ENCODE results near the gene OR13A1. TPM values are rescaled to one million over a fixed set of nuclear protein-coding genes. Genes with fewer than 3 reads are reported as not detected.
"Not testable (repeated sequence)": the region's sequence is repeated elsewhere in the genome, so short reads cannot be mapped to it uniquely, and the experiment has no call there.

The OR13A1 gene
- total RNA-seq, 3 donors from 2014 or later, result 0.15 to 0.33 TPM; not detected in 1

- intact Hi-C loops (cut with DNase I; ENCODE audit: low total_unique reads), result no loop called here
- Histone ChIP-seq H3K27ac (no peak overlapping the region), H3K4me1 (no peaks in the 10 kb centered on the region)
Observed at GRCh38 chr10:45274364-45274763, 41.0 kb downstream of the OR13A1 start.

DNA sequence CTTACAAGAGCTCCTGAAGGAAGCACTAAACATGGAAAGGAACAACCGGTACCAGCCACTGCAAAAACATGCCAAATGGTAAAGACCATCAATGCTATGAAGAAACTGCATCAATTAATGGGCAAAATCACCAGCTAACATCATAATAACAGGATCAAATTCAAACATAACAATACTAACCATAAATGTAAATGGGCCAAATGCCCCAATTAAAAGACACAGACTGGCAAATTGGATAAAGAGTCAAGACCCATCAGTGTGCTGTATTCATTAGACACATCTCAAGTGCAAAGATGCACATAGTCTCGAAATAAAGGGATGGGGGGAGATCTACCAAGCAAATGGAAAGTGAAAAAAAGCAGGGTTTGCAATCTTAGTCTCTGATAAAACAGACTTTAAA lies 47.6 kb downstream of the OR13A1 start:
- H3K27me3 ChIP-seq; H3K27ac ChIP-seq; H3K4me3 ChIP-seq; DNase-seq (ENCODE audit: low spot score in 2 of 2); H3K36me3 ChIP-seq; H3K4me1 ChIP-seq; H3K9me3 ChIP-seq; intact Hi-C loops (cut with DNase I; ENCODE audit: low total_unique reads): not testable (repeated sequence)

More at GRCh38 chr10:45274364-45274763, 41.0 kb downstream of the OR13A1 start:
- no peaks in the 10 kb centered on the region for H3K9me3 ChIP-seq
- no peak overlapping the region for H3K4me3 ChIP-seq
- TF ChIP-seq, protein P1, sequence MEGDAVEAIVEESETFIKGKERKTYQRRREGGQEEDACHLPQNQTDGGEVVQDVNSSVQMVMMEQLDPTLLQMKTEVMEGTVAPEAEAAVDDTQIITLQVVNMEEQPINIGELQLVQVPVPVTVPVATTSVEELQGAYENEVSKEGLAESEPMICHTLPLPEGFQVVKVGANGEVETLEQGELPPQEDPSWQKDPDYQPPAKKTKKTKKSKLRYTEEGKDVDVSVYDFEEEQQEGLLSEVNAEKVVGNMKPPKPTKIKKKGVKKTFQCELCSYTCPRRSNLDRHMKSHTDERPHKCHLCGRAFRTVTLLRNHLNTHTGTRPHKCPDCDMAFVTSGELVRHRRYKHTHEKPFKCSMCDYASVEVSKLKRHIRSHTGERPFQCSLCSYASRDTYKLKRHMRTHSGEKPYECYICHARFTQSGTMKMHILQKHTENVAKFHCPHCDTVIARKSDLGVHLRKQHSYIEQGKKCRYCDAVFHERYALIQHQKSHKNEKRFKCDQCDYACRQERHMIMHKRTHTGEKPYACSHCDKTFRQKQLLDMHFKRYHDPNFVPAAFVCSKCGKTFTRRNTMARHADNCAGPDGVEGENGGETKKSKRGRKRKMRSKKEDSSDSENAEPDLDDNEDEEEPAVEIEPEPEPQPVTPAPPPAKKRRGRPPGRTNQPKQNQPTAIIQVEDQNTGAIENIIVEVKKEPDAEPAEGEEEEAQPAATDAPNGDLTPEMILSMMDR (IDR thresholded peaks at IDR 0.05), result no peak
- TF ChIP-seq POLR2A (IDR thresholded peaks at IDR 0.05) (no peak), POLR2AphosphoS5 (IDR thresholded peaks at IDR 0.05) (no peak)
- no peaks in the 10 kb centered on the region for H3K36me3 ChIP-seq
- no peak for DNase-seq (ENCODE audit: low spot score in 2 of 2)
- H3K27me3 ChIP-seq, result no peaks in the 10 kb centered on the region

DNA sequence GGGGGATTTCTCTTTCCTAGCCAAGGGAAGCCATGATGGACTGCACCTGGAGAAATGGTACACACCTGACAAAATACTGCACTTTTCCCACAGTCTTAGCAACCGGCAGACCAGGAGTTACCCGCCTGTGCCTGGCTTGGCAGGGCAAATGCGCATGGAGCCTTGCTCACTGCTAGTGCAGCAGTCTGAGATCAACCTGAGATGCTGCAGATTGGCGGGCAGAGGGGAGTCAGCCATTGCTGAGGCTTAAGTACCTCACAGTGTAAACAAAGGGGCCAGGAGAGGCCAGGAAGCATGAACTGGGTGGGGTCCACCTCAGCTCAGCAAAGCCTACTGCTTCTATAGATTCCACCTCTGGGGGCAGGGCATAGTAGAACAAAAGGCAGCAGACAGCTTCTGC lies 49.4 kb downstream of the OR13A1 start:
- Histone ChIP-seq H3K4me3 (no peak overlapping the region), H3K27ac (no peak overlapping the region), H3K36me3 (no peaks in the 10 kb centered on the region), H3K9me3 (no peaks in the 10 kb centered on the region), H3K27me3 (no peaks in the 10 kb centered on the region), H3K4me1 (no peaks in the 10 kb centered on the region)
- intact Hi-C loops (cut with DNase I; ENCODE audit: low total_unique reads), result no loop called here
- DNase-seq (ENCODE audit: low spot score in 2 of 2), result no peak
- TF ChIP-seq POLR2A (IDR thresholded peaks at IDR 0.05), result no peak
- TF ChIP-seq, protein P1 (IDR thresholded peaks at IDR 0.05), result no peak

- Histone ChIP-seq H3K27me3 (no peaks in the 10 kb centered on the region), H3K4me1 (no peaks in the 10 kb centered on the region), H3K9me3 (no peaks in the 10 kb centered on the region), H3K4me3 (no peak overlapping the region), H3K36me3 (no peaks in the 10 kb centered on the region), H3K27ac (no peak overlapping the region)
- intact Hi-C loops (cut with DNase I; ENCODE audit: low total_unique reads), result no loop called here
- DNase-seq (ENCODE audit: low spot score in 2 of 2), result no peak
- TF ChIP-seq POLR2A (IDR thresholded peaks at IDR 0.05) (no peak), POLR2AphosphoS5 (IDR thresholded peaks at IDR 0.05) (no peak)
- TF ChIP-seq, protein P1 (IDR thresholded peaks at IDR 0.05), result no peak
Observed at GRCh38 chr10:45261946-45262345, 53.5 kb downstream of the OR13A1 start.

- Histone ChIP-seq H3K9me3 (no peaks in the 10 kb centered on the region), H3K4me1 (no peaks in the 10 kb centered on the region), H3K4me3 (no peak overlapping the region), H3K36me3 (no peaks in the 10 kb centered on the region), H3K27ac (no peak overlapping the region), H3K27me3 (no peaks in the 10 kb centered on the region)
- no peak for DNase-seq (ENCODE audit: low spot score in 2 of 2)
- intact Hi-C loops (cut with DNase I; ENCODE audit: low total_unique reads), result no loop called here
- TF ChIP-seq, protein P1 (IDR thresholded peaks at IDR 0.05), result no peak
- TF ChIP-seq POLR2A (IDR thresholded peaks at IDR 0.05), result no peak
- TF ChIP-seq POLR2AphosphoS5 (IDR thresholded peaks at IDR 0.05), result no peak
Observed at GRCh38 chr10:45261243-45261775, 54.1 kb downstream of the OR13A1 start.

DNA sequence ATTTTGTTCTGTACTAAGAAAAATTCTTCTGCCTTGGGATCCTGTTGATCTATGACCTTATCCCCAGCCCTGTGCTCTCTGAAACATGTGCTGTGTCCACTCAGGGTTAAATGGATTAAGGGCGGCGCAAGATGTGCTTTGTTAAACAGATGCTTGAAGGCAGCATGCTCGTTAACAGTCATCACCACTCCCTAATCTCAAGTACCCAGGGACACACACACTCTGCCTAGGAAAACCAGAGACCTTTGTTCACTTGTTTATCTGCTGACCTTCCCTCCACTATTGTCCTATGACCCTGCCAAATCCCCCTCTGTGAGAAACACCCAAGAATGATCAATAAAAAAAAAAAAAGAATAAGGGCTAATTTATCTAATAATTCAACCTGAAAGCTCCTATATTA lies 54.8 kb downstream of the OR13A1 start:
- H3K4me3 ChIP-seq; H3K9me3 ChIP-seq; H3K27ac ChIP-seq; H3K27me3 ChIP-seq; intact Hi-C loops (cut with DNase I; ENCODE audit: low total_unique reads); DNase-seq (ENCODE audit: low spot score in 2 of 2); H3K4me1 ChIP-seq; H3K36me3 ChIP-seq: not testable (repeated sequence)

DNA sequence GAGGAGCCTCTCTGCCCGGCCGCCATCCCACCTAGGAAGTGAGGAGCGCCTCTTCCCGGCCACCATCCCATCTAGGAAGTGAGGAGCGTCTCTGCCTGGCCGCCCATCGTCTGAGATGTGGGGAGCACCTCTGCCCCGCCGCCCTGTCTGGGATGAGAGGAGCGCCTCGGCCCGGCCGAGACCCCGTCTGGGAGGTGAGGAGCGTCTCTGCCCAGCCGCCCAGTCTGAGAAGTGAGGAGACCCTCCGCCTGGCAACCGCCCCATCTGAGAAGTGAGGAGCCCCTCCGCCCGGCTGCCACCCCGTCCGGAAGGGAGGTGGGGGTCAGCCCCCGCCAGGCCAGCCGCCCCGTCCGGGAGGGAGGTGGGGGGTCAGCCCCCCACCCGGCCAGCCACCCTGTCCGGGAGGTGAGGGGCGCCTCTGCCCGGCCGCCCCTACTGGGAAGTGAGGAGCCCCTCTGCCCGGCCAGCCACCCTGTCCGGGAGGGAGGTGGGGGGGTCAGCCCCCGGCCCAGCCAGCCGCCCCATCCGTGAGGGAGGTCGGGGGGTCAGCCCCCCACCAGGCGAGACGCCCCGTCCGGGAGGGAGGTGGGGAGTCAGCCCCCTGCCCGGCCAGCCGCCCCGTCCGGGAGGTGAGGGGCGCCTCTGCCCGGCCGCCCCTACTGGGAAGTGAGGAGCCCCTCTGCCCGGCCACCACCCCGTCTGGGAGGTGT lies 55.5 kb downstream of the OR13A1 start:
- H3K27me3 ChIP-seq; H3K36me3 ChIP-seq; H3K4me3 ChIP-seq; DNase-seq (ENCODE audit: low spot score in 2 of 2); H3K4me1 ChIP-seq; intact Hi-C loops (cut with DNase I; ENCODE audit: low total_unique reads); H3K27ac ChIP-seq; H3K9me3 ChIP-seq: not testable (repeated sequence)
